Fibroblast of upper back skin (primary cell): Measurements from ENCODE around the gene FAM222A.
A peak's percentile ranks its signal among the peaks of the same experiment; 100 is the strongest.

Source experiments
- DNase-seq: peaks from one replicate; pipeline ENCODE4 v3.0.0-alpha.2; 2013

Gene FAM222A

GRCh38 chr12:109713187-109714070 is at the start of gene FAM222A:
TSS of gene FAM222A (plus strand) at chr12:109713825. CDS start at chr12:109744147, 30,322 bp downstream.
- DNase-seq: peak; percentile 94

- DNase-seq: no peak
Measured at GRCh38 chr12:109664402-109664801, 49.2 kb upstream of the FAM222A start.

GRCh38 chr12:109666068-109666467 is 47.6 kb upstream of the FAM222A start:
- DNase-seq: no peak

- DNase-seq: no peak
Measured at GRCh38 chr12:109670731-109671130, 42.9 kb upstream of the FAM222A start.

- DNase-seq: no peak
Measured at GRCh38 chr12:109671502-109671901, 42.1 kb upstream of the FAM222A start.

GRCh38 chr12:109673379-109673778 is 40.2 kb upstream of the FAM222A start:
- DNase-seq: no peak

GRCh38 chr12:109673884-109674283 is 39.7 kb upstream of the FAM222A start:
- DNase-seq: no peak

GRCh38 chr12:109675411-109675810 is 38.2 kb upstream of the FAM222A start:
- no peak for DNase-seq

- no peak for DNase-seq
Measured at GRCh38 chr12:109677279-109677691, 36.3 kb upstream of the FAM222A start.

GRCh38 chr12:109678719-109679118 is 34.9 kb upstream of the FAM222A start:
- no peak for DNase-seq

- DNase-seq: no peak
Measured at GRCh38 chr12:109679501-109680263, 33.9 kb upstream of the FAM222A start.

- DNase-seq: no peak
Measured at GRCh38 chr12:109680264-109681005, 33.2 kb upstream of the FAM222A start.

- no peak for DNase-seq
Measured at GRCh38 chr12:109681986-109682707, 31.5 kb upstream of the FAM222A start.

GRCh38 chr12:109682708-109683060 is 30.9 kb upstream of the FAM222A start:
- DNase-seq: no peak

- DNase-seq: no peak
Measured at GRCh38 chr12:109683316-109683715, 30.3 kb upstream of the FAM222A start.

GRCh38 chr12:109685574-109686447 is 27.8 kb upstream of the FAM222A start:
- no peak for DNase-seq

GRCh38 chr12:109686523-109686922 is 27.1 kb upstream of the FAM222A start:
- no peak for DNase-seq

GRCh38 chr12:109687250-109687649 is 26.4 kb upstream of the FAM222A start:
- no peak for DNase-seq

GRCh38 chr12:109689426-109689825 is 24.2 kb upstream of the FAM222A start:
- DNase-seq: no peak

- DNase-seq: no peak
Measured at GRCh38 chr12:109693160-109693559, 20.5 kb upstream of the FAM222A start.
